GM12878 (cell line): Measurements from ENCODE around the gene MBD2. TPM values are rescaled to one million over a fixed set of nuclear protein-coding genes. Genes with fewer than 3 reads are reported as not detected.

Experiments used
- ATAC-seq: fragments of 200-7000 bp; cut with Tn5 transposase; 3 replicates; pipeline ENCODE4 v1.9.1; 2020; ENCODE audit warnings: mild to moderate bottlenecking, moderate library complexity
- BruUV-seq: library from RNA; stranded (reverse); fragments of 400-500 nt; replicated peaks from 2 replicates; lab custom pipeline; 2021; lab: Mats Ljungman, UMichigan
- CTCF ChIA-PET: fragments of 300-600 bp; sonication (Branson Sonifier 250); formaldehyde crosslinking; extraction: SDS; loops from one replicate; lab custom pipeline; 2021; ENCODE audit warnings: inconsistent platforms; lab: Yijun Ruan, JAX
- POLR2A ChIA-PET: fragments of 350-600 bp; formaldehyde crosslinking; extraction: SDS; loops from one replicate; lab custom pipeline; 2021; ENCODE audit warnings: inconsistent platforms; lab: Charles Lee
- RAD21 ChIA-PET: fragments of 300-600 bp; sonication (Branson Sonifier 250); formaldehyde crosslinking; loops from one replicate; lab custom pipeline; 2023; ENCODE audit warnings: antibody characterized with exemption; ENCODE audit not compliant: unreplicated experiment; lab: Charles Lee
- SMC1A ChIA-PET: fragments of 300-600 bp; sonication (Branson Sonifier 250); formaldehyde crosslinking; loops from one replicate; lab custom pipeline; 2023; ENCODE audit not compliant: unreplicated experiment, uncharacterized antibody; lab: Charles Lee
- DNase-seq: peaks from one replicate; pipeline ENCODE4 v3.0.0-alpha.2; 2011; ENCODE audit warnings: low read depth, low spot score
- FAIRE-seq: peaks from 3 replicates; lab custom pipeline; 2011; peaks lifted over from hg19 to GRCh38; lab: Jason Lieb, UNC
- H2AFZ ChIP-seq: 2 replicates; pipeline ENCODE4 v1.6.0; 2011; ENCODE audit warnings: low read depth, low read length, control low read depth; ENCODE audit not compliant: control insufficient read depth
- H3K27ac ChIP-seq: 2 replicates; pipeline ENCODE4 v1.5.1; 2011; ENCODE audit warnings: control low read depth; ENCODE audit not compliant: control insufficient read depth, insufficient read depth
- H3K27me3 ChIP-seq, 2 experiments: replicated peaks in 1 of 2; 2 replicates each; pipeline versions ENCODE4 v1.6.0 to v1.6.1; 2011; ENCODE audit warnings: low read length in 1 of 2; ENCODE audit not compliant: control insufficient read depth in 2 of 2, insufficient read depth in 2 of 2
- H3K36me3 ChIP-seq, 2 experiments: 2 replicates each; pipeline ENCODE4 v1.5.1; 2011; ENCODE audit warnings: low read length in 1 of 2; ENCODE audit not compliant: control insufficient read depth in 2 of 2, insufficient read depth in 2 of 2
- H3K4me1 ChIP-seq: 2 replicates; pipeline ENCODE4 v1.6.1; 2011; ENCODE audit warnings: mild to moderate bottlenecking, low read length, moderate library complexity, mixed read lengths; ENCODE audit not compliant: control insufficient read depth, insufficient read depth
- H3K4me2 ChIP-seq: 2 replicates; pipeline ENCODE4 v1.6.0; 2011; ENCODE audit warnings: control low read depth; ENCODE audit not compliant: control insufficient read depth, insufficient read depth
- H3K4me3 ChIP-seq: fragments of 200-600 bp; sonication (generic); 2 replicates; pipeline ENCODE4 v1.5.1; 2016
- H3K79me2 ChIP-seq: 2 replicates; pipeline ENCODE4 v1.6.0; 2011; ENCODE audit warnings: low read length; ENCODE audit not compliant: control insufficient read depth, insufficient read depth
- H3K9ac ChIP-seq: 2 replicates; pipeline ENCODE4 v1.8.0; 2011; ENCODE audit warnings: low read length, control low read depth, mixed read lengths; ENCODE audit not compliant: control insufficient read depth, insufficient read depth
- H3K9me3 ChIP-seq: replicated peaks from 3 replicates; pipeline ENCODE4 v1.5.1; 2011; ENCODE audit warnings: mild to moderate bottlenecking, low read length; ENCODE audit not compliant: control insufficient read depth, insufficient read depth
- H4K20me1 ChIP-seq: 2 replicates; pipeline ENCODE4 v1.6.0; 2011; ENCODE audit not compliant: control insufficient read depth, insufficient read depth
- BACH1 ChIP-seq: fragments of 450-650 bp; IDR thresholded peaks from 2 replicates; pipeline ENCODE4 v1.6.1; 2017; ENCODE audit warnings: mild to moderate bottlenecking, borderline replicate concordance
- BHLHE40 ChIP-seq, 2 experiments: fragments of 450-650 bp in 1 of 2; IDR thresholded peaks; 2 replicates each; pipeline ENCODE4 v1.6.1; 2011 to 2017; ENCODE audit warnings: low read depth in 2 of 2, borderline replicate concordance in 1 of 2, improper control_type of control experiment in 1 of 2, low read length in 1 of 2, mild to moderate bottlenecking in 1 of 2
- CBFB ChIP-seq: IDR thresholded peaks from 2 replicates; pipeline ENCODE4 v1.6.1; 2016; ENCODE audit warnings: antibody characterized with exemption, low read depth
- HCFC1 ChIP-seq: fragments of 150-350 bp; IDR thresholded peaks from 2 replicates; pipeline ENCODE4 v1.6.1; 2014; ENCODE audit warnings: low read length
- IKZF1 ChIP-seq: fragments of 450-650 bp; conservative IDR thresholded peaks from 2 replicates; pipeline ENCODE4 v1.6.1; 2017; ENCODE audit warnings: antibody characterized with exemption, mild to moderate bottlenecking
- IKZF2 ChIP-seq, 2 experiments: fragments of 450-650 bp; IDR thresholded peaks; 2 replicates each; pipeline ENCODE4 v1.6.1; 2017; ENCODE audit warnings: mild to moderate bottlenecking in 2 of 2, moderate library complexity in 2 of 2
- MEF2A ChIP-seq: IDR thresholded peaks from 2 replicates; pipeline ENCODE4 v1.6.1; 2011; ENCODE audit warnings: low read depth, mild to moderate bottlenecking, low read length, moderate library complexity; ENCODE audit not compliant: insufficient read depth
- MTA2 ChIP-seq: fragments of 450-650 bp; IDR thresholded peaks from 2 replicates; pipeline ENCODE4 v1.6.1; 2016; ENCODE audit warnings: low read depth, mild to moderate bottlenecking, moderate library complexity
- NFYB ChIP-seq: IDR thresholded peaks from 2 replicates; pipeline ENCODE4 v1.6.1; 2011; ENCODE audit warnings: low read depth, mild to moderate bottlenecking, low read length, improper control_type of control experiment, moderate library complexity; ENCODE audit not compliant: insufficient read depth
- POLR2A ChIP-seq: IDR thresholded peaks from 2 replicates; pipeline ENCODE4 v1.6.1; 2011; ENCODE audit warnings: low read depth, mild to moderate bottlenecking, low read length
- POLR2AphosphoS5 ChIP-seq: IDR thresholded peaks from 2 replicates; pipeline ENCODE4 v1.6.1; 2011; ENCODE audit warnings: mild to moderate bottlenecking, low read length, inconsistent platforms
- SKIL ChIP-seq: fragments of 450-650 bp; IDR thresholded peaks from 2 replicates; pipeline ENCODE4 v1.6.1; 2017; ENCODE audit warnings: mild to moderate bottlenecking, low read depth, inconsistent platforms; ENCODE audit not compliant: poor library complexity, severe bottlenecking
- TCF7 ChIP-seq: IDR thresholded peaks from 2 replicates; pipeline ENCODE4 v1.6.1; 2014; ENCODE audit warnings: antibody characterized with exemption, borderline replicate concordance
- USF2 ChIP-seq: IDR thresholded peaks from 2 replicates; pipeline ENCODE4 v1.6.1; 2011; ENCODE audit warnings: low read depth, low read length, improper control_type of control experiment, borderline replicate concordance
- WGBS: methylation state at CpG from one replicate; pipeline ENCODE4 v1.1.6; 2016; ENCODE audit warnings: low lambda C conversion rate; ENCODE audit not compliant: insufficient replicate concordance, insufficient coverage; ENCODE audit errors: missing lambda C conversion rate; 5-methylcytosine and 5-hydroxymethylcytosine counted together
- in situ Hi-C: fragments of 300-500 bp; cut with MboI; formaldehyde crosslinking; loops from 9 replicates; pipeline ENCODE4 v1.14.3; 2018; ENCODE audit warnings: mixed read lengths
- intact Hi-C: fragments of 100-400 bp; cut with micrococcal nuclease; formaldehyde crosslinking; loops from one replicate; pipeline ENCODE4 v1.14.2; 2022; ENCODE audit not compliant: unreplicated experiment
- polyA plus RNA-seq, 11 experiments: library from polyadenylated mRNA; depleted of rRNA in 4 of 11; unstranded in 6 of 11; stranded (reverse) in 5 of 11; fragments of >200 nt; fragmentation: Nextera tagmentation in 4 of 11; fragmentation: Illumina TruSeq in 1 of 11; extraction: Ambion mirVana in 4 of 11; extraction: Trizol in 1 of 11; gene quantifications; 1 replicate in 1 of 11; 2 replicates in 10 of 11; pipeline versions ENCODE4 v1.2.1 to v1.2.3, GENCODE V29; 2011 to 2016; ENCODE audit warnings: inconsistent platforms in 2 of 11, missing spikeins in 2 of 11, low read depth in 1 of 11
- total RNA-seq, 4 experiments: library from RNA; depleted of rRNA in 3 of 4; stranded (reverse); fragments of >200 nt in 3 of 4; fragmentation: Illumina TruSeq in 1 of 4; extraction: Trizol in 1 of 4; gene quantifications; 2 replicates each; pipeline versions ENCODE4 v1.2.1 to v1.2.3, GENCODE V29; 2013 to 2021

The MBD2 gene
- total and polyA plus RNA-seq, 10 of the 15 experiments (the other 5 are each of a cell fraction or from before 2014, with no cell fraction given) = 24.1 to 276 (median 57.9) TPM

GRCh38 chr18:54240629-54241107 is 16.2 kb upstream of the MBD2 start:
- no peak for ATAC-seq
- H3K9ac ChIP-seq = no peak overlapping the region
- no peak for DNase-seq
- in situ Hi-C loops (no loop called here), intact Hi-C loops (no loop called here)
- no peak overlapping the region for H3K27ac ChIP-seq
- no peak overlapping the region for H3K4me3 ChIP-seq
- no peaks in the 10 kb centered on the region for H3K36me3 ChIP-seq
- TF ChIP-seq USF2 (no peak), CBFB (no peak)
- no peaks in the 10 kb centered on the region for H4K20me1 ChIP-seq
- H3K79me2 ChIP-seq = no peaks in the 10 kb centered on the region
- H3K4me1 ChIP-seq = no peaks in the 10 kb centered on the region
- H2AFZ ChIP-seq = no peak overlapping the region
- RAD21 ChIA-PET = interaction anchor here (1.0 kb wide), 1 partner anchor 150 kb away, joined by 3 read pairs; no protein-coding TSS in a partner anchor
- no peaks in the 10 kb centered on the region; a peak in 1 of 4 replicates for H3K27me3 ChIP-seq
- no peaks in the 10 kb centered on the region; the same call in 2 of the 3 replicates for H3K9me3 ChIP-seq
- 87% methylated on average over 13 of the region's 13 CpGs for WGBS
- POLR2A ChIA-PET = interaction anchor here (0.9 to 1.3 kb wide), 2 partner anchors 13 to 31 kb away, joined by 3 read pairs; no protein-coding TSS in a partner anchor
- FAIRE-seq = no peak
- SMC1A ChIA-PET = interaction anchor here (0.7 to 2.1 kb wide), 4 partner anchors 12 to 70 kb away, joined by 3 to 11 read pairs (median 4); no protein-coding TSS in a partner anchor
- H3K4me2 ChIP-seq = no peak overlapping the region
- CTCF ChIA-PET = interaction anchor here (1.2 to 2.6 kb wide), 3 partner anchors 11 to 30 kb away, joined by 3 to 10 read pairs (median 5); partner anchors contain the start of genes MBD2 and POLI
- no TSS peak for BruUV-seq

GRCh38 chr18:54239601-54240000 is 15.1 kb upstream of the MBD2 start:
- POLR2A ChIA-PET = interaction anchor here (1.3 kb wide), 1 partner anchor 32 kb away, joined by 3 read pairs; no protein-coding TSS in a partner anchor
- H2AFZ ChIP-seq = no peak overlapping the region
- TF ChIP-seq BHLHE40 (IDR thresholded peaks at IDR 0.05; ENCODE audit: borderline replicate concordance in 1 of 2, low read depth in 2 of 2, low read length in 1 of 2) (no peak), SKIL (no peak), BACH1 (no peak), POLR2A (no peak), IKZF2 (IDR thresholded peaks at IDR 0.05) (no peak), TCF7 (no peak), NFYB (no peak), IKZF1 (no peak), POLR2AphosphoS5 (no peak), MEF2A (no peak), MTA2 (no peak), HCFC1 (no peak)

More at GRCh38 chr18:54239601-54240000, 15.1 kb upstream of the MBD2 start:
- no peak overlapping the region for H3K4me2 ChIP-seq
- no peak overlapping the region for H3K9ac ChIP-seq
- 27% methylated on average over 2 of the region's 2 CpGs for whole genome bisulfite sequencing
- ATAC-seq (no peak), FAIRE-seq (no peak), DNase-seq (no peak)
- no peaks in the 10 kb centered on the region for H3K79me2 ChIP-seq
- no peaks in the 10 kb centered on the region for H3K4me1 ChIP-seq
- RAD21 ChIA-PET = no interaction called here
- BruUV-seq = no TSS peak
- no peaks in the 10 kb centered on the region for H4K20me1 ChIP-seq
- no peaks in the 10 kb centered on the region; a peak in 1 of 4 replicates for H3K27me3 ChIP-seq
- no peaks in the 10 kb centered on the region; the same call in 2 of the 3 replicates for H3K9me3 ChIP-seq
- no peak overlapping the region for H3K27ac ChIP-seq
- CTCF ChIA-PET = interaction anchor here (1.0 to 2.6 kb wide), 3 partner anchors 12 to 153 kb away, joined by 3 to 10 read pairs (median 5); partner anchors contain the start of gene POLI
- SMC1A ChIA-PET = interaction anchor here (2.1 to 3.4 kb wide), 2 partner anchors 8 to 31 kb away, joined by 10 to 11 read pairs; no protein-coding TSS in a partner anchor
- no peaks in the 10 kb centered on the region for H3K36me3 ChIP-seq
- no peak overlapping the region for H3K4me3 ChIP-seq
- intact Hi-C loops = no loop called here
- in situ Hi-C loops = no loop called here
